NCI-H1092 treated with DMSO at 0.1 percent for 48 hours (cell line): ENCODE data around the gene ARID5B.

Experiments
- DNase-seq: peaks from one replicate; lab custom pipeline; 2025; lab: John Stamatoyannopoulos, UW

The ARID5B gene

DNA sequence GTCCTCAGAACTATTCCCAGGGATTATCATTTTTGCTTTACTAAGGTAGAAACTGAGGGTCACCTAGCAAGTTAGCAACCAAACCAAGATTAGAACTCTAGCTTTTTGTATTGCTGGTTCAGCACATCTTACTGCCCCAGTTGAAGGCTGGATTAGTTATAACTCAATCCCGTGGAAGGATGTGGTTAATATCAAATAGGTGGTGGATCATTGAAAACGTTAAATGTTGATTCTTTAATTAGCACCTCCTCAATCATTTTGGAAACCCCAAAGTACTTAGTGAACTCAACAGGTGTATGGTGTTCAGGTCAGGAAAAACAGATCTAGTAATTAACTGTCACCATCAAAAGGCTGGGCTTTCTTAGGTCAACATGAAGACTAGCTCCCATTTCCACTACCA, 152.4 kb downstream of the ARID5B start:
- no peak for DNase-seq

DNA sequence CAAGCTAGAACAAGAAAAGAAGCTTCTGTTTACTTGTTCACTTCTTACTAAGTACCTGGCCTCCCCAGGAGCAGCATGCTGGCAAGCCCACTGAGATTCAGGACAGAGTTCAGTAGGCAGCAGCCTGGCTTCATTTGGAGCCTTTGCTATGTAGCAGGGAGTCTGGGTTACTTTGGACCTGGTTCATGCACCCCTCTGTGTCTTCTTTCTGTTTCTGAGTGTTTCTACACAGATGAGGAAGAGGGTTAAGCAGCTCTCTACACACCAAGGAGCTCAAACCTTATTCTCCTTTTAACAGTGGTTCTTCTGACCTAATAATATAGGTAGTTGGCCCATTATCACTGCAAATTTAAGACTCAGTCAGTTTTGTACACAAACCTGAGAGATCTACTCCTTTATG, 152.9 kb downstream of the ARID5B start:
- no peak for DNase-seq

DNA sequence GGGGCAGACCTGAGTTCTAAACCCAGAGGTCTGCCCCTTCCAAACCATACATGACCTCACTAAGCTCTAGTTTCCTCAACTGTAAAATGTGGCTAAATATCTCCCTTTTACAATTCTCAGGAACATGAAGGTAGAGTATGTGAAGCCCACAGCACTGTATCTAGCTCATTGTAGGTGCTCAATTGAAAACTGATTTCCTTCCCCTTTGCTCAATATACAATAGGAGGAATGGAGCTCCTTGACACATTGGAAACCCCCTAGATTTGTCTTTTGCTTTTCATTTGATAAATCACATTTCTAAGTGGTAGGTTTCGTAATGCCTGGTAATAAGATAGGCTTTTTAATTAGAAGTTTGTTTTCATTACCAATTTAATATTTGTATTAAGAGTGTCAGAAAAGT, 153.3 kb downstream of the ARID5B start:
- DNase-seq, result no peak

DNA sequence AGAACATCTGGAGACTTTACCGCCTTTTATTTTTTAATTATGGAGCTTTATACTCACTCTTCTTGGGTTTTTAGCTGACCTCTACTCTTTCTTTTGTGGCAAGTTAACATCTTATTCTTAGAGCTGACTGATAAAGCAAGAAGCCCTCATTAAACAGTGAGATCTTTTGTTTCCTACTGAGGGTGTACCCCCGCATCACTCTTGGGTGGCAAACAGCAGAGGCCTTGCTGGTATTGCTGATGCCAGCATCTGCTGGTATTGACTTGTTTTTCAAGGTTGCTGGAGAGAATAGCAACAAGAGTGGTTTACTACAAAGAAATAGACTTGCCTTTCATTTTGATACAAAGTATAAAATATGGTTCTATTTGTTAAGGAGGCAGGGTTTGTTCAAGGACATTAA, 154.7 kb downstream of the ARID5B start:
- no peak for DNase-seq

DNA sequence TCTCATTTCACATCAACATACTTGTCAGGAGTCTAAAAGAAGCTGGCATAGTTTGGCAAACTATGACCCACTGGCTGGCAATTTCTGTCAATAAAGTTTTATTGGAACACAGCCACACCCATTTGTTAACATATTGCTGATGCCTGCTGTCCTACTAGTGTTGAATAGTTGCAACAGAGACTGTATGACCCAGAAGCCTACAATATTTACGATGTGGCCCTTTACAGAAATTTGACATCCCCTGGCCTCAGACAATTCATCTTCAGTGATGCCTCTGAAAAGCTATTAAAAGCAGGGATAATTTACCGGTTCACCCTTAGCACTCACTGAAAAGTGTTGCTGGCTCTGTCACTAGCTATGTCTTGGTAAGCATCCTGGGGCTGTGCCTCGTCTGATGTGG, 155.2 kb downstream of the ARID5B start:
- no peak for DNase-seq

DNA sequence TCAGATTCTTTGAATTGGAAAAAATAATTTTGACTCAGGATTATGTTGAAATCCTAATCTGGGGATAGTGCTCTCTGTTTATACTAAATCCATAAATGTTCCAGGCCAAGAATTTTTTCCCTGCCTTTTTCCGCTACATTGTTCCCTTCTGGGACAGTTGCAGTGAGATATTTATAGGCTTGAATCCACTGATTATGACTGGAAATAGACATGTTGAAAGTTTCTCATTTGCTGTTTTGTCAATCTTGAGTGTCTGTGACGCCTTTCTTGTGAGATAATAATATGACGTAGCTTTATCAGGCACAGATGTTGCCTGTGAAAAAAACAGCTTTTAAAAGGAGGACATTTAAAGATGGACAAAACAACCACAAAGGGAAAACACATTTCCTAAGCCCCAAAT, 155.9 kb downstream of the ARID5B start:
- no peak for DNase-seq

DNA sequence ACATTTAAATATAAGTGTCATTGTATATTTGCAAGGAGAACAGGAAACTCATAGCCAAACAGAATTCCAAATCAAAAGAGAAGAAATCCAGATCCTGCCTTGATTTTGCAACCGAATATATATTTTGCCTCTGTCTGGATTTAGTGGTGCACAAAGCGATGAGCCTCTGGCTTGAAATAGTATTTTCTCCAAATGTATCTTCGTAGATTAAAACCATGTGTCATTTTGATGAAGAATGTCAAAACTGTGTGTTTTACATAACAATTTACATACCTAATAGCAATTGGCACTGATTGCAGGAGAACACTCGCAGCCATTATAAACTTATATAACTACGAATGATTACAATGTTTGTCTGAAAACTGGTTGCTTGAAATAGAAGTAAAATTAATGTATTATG, 156.4 kb downstream of the ARID5B start:
- DNase-seq, result no peak

DNA sequence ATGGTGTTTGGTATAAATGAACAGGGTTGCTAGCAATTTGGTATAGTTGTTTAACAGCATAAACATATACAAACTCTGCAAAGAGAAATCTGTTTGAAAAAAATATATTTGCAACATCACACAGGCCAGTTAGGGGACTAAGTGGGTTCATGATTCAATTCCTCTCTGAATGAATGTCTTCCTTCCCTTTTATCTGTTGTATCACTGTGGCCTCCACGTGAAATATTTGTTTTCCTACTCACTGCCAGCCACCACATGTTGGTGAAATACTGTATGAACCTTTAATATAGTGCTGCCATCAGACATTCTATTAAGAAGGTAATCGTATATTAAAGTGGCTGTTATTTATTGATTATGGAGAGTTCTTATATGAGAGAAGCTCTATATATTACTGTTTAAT, 157.0 kb downstream of the ARID5B start:
- DNase-seq, result no peak

DNA sequence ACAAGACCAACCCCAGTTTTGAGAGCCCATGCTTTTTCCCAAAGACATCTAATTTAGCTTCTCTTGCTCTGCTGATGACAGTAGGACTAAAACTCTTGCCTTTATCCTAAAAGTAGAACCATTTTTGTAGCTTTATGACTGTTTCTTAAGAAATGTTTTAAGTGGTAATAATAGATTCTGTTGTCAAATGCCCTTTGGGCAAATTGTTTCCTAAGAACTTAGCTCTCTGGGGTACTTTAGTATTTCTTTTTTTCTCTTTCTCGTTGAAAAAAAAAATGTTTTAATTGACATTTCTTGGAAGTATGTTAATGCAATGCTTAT, 157.4 kb downstream of the ARID5B start:
- no peak for DNase-seq

DNA sequence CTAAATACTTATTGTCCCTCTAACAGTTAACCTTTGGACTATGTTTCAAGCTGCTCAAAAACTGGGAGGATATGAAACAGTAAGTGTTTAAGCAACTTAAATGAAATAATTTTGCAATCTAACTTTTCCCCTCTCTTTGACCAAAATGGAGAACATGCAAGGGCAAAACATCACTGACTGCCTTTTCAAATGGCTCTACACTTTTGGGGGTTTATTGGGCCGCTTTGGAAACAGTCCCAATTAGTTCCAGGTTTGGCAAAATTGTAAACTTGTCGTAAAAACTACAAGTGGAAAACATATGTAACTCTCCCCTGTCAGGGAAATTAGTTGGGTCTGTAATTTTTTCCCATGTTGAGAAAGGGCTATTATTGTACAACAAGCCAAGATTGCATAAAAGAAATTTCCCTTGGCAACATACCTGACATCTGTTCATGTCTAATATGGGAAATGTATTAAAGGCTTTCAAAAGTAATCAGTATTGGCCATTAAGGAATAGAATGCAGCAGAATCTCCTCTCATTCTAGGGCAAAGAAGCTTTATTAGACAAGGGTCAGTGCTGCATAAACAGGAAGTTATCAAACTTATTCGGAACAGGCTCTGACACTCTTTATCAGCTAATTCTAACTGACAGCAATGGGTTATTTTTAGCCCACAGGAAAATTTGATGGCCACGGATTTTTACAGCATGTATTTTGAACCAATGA, 157.9 kb downstream of the ARID5B start:
- no peak for DNase-seq

DNA sequence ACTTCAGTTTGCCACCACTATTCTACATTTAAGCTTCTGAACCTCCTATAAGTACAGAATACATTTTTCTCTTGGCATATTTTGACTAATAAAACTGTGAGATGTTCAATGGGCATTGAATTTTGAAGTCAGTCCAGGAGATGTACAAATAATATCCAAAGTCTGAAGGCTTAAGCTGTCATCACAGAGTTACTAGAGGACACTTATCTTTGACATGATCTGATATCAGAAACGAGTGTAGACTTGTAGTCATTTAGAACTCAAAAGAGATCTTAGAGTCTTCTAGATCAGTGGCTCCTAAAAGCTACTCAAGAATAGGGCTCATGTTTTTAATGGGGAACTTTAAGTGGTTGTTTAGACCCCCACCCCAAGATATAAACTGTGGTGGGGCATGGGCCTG, 160.5 kb downstream of the ARID5B start:
- no peak for DNase-seq

DNA sequence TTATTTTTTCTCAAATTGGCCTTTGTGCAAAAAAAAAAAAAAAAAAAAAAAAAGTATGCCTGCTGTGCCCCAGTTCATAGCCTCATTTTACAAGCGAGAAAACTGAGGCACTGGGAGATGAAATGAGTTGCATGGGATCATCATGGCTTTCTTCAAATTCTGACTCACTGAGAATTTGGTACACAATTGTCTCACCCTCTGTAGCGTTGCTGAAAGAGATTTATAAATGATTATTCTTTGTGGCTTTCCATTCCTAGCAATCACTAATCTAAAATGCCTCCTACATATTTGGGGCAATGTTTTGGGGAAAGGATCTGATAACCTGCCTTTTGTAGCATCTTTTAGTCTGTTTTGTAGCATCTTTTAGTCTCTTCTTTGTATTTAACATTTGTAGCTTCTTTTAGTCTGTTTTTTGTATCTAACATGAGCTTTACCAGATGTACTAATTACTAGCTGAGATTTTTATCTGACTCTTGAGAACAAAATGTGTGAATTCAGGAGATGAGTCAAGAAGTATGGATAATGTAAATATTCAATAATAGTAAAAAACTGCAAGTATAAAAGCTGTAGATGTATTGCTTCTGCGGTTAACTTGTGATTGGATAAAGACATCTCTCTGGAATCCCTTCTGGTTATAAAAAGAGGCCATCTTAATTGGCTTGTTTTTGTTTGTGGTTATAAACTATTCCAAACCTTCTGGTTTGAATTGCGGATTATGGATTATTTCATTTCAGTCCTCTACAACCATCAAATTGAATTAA, 161.4 kb downstream of the ARID5B start:
- DNase-seq, result no peak

DNA sequence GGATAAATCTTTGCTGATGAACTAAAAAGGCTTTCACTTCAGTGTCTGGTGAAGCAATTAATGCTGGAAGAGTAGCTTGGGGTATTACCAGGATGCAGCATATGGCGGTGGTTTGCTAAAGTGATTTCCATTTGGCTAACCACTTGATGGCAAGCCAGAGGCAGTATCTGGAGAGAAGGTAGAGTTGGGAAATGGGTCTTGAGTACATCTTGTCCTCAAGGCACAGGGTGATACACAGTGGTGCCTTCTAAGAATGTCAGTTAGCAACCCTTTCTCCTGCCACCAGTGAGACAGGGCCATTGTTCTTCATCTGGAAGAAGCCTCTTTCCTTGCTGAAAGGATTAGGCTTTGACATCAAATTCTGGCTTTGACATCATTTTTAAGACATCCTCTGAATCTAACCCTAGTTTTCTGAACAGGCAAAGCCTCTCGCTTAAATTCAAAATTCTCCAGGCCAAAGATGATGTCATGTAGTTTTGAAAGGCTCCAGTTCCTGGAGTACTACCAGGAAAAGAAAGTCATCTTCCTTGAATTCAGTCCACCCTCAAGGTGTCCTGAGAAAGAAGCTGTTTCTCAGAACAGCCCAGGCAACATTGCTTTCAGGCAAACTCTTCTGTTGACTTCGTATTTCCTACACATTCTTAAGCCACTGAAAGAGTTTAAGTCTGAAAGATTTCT, 162.4 kb downstream of the ARID5B start:
- DNase-seq, result no peak

DNA sequence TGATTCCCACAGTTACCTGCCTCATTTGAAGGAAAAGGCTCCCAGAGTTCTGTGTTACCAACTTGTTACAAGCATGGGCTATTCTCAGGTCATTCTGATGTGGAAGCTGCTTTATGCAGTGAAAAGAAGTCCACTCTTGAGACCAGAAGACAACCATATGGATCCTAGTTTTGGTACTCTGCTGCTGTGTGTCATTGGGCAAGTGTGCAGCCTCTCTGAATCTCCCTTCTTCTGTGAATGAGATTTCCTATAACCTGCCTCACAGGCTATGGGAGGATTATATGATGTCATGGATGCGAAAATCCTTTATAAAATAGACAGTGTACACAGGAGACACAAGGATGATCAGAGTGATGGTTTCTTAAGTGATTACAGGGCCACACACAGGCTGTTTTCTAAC, 166.1 kb downstream of the ARID5B start:
- no peak for DNase-seq

DNA sequence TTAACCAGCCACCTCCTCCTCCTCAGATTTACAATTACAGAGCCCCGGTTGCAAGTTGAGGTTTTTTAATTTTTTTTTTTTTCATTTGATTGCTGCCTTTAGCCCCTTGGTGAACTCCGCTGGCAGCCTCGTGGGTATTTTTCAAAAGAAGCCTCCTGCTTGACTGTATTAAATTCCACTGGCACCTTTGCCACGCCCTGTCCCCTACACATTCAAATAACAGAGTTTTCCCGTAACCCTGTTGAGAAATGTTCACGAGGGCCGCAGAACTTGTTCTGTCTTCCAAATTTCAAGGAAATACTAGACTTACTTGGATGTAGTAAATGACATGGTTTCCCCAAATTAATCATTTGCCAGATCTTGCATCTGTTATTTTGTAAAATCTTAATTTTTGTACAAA, 167.0 kb downstream of the ARID5B start:
- no peak for DNase-seq

DNA sequence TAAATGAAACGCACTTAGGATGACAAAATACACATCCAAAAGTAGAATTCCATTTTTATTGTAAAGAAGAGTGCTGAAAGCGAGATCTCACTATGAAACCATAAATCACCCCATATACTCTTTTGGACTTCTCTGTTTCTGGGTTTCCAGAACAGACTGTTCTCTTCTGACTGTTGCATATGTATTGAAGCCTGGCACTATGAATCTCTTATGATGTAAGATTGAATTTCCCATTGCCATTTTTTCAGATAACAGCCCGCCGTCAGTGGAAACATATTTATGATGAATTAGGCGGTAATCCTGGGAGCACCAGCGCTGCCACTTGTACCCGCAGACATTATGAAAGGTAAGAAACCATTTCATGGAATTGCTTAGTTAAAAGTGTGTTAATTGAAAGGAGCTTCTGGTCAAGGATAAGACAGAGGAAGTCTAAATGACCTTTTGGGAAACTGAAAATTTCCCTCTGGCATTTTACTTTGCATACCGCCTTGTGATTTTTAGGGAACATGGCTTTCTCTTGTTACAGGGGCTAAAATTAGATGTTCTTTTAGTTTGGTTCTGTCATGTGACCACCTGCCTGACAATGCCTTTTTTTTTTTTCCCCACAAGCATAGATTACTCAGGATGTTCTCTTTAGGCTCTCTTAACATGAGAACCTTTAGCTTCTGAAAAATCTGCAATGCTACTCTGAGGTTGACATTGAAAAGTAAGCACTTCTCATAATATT, 168.1 kb downstream of the ARID5B start:
- DNase-seq, result no peak

DNA sequence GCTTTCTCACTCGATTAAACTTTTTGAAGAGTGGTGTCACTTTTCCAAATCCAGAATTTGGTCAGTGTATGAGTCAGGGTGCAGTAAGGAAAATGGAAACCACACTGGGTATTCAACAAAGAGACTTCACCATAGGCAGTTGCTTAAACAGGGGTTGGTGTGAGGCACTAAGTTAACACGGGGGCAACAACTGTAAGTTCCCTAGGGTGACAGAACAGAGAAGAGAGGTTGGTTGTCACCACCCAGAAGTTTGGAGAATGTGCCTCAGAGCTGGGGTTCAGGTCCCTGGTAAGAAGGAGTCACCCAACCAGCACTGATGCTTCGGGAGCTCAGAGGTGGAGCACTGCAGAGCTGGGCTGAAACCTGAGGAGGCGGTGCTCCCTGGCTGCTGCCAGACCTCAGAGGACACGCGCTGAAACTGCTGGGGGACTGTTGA, 170.4 kb downstream of the ARID5B start:
- no peak for DNase-seq

DNA sequence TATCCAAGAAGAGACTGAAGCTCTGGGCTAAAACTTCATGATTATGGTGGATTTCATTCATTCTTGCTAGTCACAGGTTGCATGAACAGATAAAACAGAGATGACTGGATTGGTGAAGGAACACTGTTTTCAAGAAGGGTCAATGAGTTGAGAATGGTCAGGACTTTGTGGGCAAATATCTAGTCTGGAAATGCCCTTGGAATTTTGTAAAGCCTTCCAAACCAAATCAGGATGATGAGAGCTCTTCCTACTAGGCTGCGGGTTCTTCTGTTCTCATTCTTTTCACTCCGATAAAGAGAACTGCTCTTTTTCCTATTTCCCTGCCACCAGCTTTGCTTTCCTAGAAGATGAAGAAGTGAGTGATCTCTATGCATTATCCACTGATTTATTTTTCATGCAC, 171.4 kb downstream of the ARID5B start:
- DNase-seq, result no peak

DNA sequence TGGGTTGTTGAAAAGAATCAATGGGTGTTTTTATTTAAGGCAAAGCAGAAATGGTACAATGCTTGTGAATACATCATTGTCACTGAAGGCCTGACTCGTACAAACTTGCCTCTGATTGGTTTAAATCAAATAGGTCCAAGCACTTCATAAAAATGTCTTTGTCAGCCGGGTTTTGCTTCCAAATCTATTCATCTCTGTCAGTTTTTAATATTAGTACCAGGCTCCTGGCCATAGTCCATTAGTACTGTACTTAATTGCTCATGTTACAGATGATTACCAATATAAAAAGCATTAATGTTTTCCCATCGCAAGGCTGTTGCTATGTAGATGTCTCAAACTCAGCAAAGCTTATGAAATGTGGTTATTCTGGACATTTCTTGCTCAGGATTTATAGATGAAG, 171.9 kb downstream of the ARID5B start:
- no peak for DNase-seq

DNA sequence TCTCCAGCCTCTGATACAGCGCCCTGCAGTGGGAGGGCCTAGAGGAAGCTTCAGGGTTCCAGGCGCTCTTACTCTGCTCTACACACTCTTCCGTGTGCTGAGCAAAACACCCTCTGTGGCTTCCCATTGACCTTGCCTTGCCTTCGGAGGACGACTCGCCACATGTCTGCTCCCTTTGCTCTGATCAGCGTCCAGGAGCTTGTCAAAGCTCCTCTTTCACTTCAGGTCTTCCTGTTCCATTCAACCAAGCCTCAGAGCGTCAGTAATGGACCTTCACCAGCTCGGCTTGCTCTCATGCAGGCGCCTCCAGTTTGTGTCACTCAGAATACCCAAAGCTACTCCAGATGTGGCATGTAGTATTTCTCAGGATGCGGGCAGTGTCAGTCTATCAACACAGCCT, 173.9 kb downstream of the ARID5B start:
- peak; percentile 77 for DNase-seq

DNA sequence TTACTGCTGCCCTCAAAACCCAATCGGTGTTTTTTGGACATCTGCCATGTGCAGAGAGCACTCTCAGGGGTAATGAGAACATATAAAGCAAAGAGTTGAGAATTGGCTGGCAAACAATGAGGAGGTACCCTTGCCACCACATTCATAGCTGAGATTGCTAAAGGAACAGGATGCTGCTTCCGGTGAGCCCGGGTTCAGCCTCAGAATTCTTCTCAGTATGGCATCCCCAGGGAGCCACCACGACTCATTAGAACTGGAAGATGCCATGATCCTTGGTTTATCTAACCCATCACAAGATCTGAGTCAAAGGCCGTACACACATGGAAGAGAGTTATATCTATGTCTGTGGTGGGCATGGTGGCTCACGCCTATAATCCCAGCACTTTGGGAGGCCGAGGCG, 174.4 kb downstream of the ARID5B start:
- DNase-seq, result peak; percentile 82

DNA sequence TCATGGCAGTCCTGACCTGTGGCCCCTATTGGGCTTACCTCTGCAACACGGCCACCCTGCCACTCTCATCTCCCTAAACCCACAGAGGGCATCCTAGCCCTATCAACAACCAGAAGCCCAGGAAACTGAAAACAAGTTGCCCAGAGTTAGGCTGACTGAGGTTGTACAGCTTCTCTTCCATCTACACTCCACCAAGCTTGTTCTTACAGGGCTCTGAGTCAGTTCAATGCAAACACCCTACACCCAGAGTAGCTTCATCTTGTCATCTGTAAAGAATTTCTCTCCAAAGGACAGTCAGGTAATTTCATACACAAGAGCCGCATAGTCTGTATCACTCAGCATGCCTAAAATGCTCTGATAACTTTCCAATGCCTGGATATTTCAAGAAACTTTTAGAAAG, 175.4 kb downstream of the ARID5B start:
- DNase-seq, result no peak
